Dedifferentiated amniotic fluid mesenchymal stem cell (primary cell): ENCODE measurements around the gene KPNB1.
"Not testable (repeated sequence)": the region's sequence is repeated elsewhere in the genome, so short reads cannot be mapped to it uniquely, and the experiment has no call there.

Source experiments
- DNase-seq: peaks from one replicate; pipeline ENCODE4 v3.0.0-alpha.2; 2016; ENCODE audit errors: extremely low spot score

The KPNB1 gene

GRCh38 chr17:47676510-47677165 lies 26.9 kb downstream of the KPNB1 start:
- no peak for DNase-seq

- no peak for DNase-seq
These were observed 28.5 kb downstream of the KPNB1 start for GRCh38 chr17:47678196-47678595.

GRCh38 chr17:47682138-47682537 lies 32.4 kb downstream of the KPNB1 start:
- no peak for DNase-seq

GRCh38 chr17:47682727-47683126 lies 33.0 kb downstream of the KPNB1 start:
- not testable (repeated sequence) for DNase-seq

DNA sequence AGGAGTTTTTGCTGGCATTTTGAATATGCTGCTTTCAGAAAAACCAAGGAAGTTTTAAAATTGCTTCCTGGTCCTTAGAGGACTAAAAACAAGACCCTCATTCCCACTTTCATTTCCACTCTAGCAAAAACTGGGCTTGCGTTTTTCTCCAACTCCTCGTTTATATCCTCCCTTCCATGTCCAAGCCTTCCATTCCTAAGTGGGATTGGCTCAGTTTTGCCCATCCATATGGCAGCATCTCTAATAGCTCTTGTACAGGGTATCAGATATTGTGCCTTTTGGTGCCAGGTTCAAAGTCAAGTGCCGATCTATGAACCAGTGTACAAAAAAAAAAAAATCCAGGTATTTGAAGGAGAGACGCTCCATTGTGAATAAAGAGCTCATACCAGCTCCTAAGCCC lies 34.3 kb downstream of the KPNB1 start:
- no peak for DNase-seq

GRCh38 chr17:47684535-47685193 lies 34.9 kb downstream of the KPNB1 start:
- no peak for DNase-seq

- no peak for DNase-seq
These were observed 36.0 kb downstream of the KPNB1 start for GRCh38 chr17:47685556-47686275.

DNA sequence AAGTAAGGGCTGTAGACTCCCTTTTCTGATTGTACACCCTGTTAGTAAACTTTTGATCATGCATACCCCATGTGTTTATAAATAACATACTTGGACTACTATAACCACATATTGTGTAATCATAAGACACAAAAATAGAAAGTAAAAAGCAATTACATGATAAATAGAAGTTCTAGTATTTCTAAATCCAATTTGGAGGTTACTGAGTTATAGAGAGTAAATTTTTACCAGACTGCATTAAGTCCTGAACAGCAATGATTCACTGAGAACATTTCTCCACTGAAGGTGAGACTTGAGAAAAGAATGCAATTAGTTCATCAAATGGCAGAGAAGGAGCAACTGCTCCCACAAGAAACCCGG lies 36.5 kb downstream of the KPNB1 start:
- DNase-seq: no peak

DNA sequence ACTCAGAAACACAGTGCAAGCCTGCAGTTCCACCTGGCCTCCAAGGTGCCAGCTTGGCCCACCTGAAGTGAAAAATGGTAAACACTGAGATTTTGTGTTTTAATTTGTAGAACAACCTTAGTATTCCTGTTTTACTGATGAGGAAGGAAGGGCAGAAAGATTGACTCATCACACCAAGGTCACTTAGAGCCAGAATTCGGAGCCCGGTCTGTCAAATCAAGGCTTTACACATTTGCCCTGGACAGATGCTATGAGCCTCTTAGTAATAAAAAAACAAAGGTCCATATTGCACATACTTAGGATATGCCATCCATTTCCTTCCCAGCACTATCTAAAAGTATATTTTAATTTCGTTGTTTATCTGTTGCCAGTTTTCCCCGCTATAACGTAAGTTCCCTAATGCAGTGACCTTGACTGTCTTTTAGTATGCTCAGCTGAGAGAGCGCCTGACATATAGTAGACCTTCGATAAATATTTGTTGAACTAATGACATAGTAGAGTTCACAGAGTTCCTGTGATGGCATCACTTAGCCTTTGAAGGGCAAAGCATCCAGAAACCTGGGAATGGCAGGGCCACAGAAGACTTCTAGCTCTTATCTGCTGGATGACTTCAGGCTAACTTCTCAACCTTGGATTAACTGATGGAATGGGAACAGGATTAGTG lies 37.1 kb downstream of the KPNB1 start:
- DNase-seq: no peak

GRCh38 chr17:47687328-47687690 lies 37.6 kb downstream of the KPNB1 start:
- no peak for DNase-seq

DNA sequence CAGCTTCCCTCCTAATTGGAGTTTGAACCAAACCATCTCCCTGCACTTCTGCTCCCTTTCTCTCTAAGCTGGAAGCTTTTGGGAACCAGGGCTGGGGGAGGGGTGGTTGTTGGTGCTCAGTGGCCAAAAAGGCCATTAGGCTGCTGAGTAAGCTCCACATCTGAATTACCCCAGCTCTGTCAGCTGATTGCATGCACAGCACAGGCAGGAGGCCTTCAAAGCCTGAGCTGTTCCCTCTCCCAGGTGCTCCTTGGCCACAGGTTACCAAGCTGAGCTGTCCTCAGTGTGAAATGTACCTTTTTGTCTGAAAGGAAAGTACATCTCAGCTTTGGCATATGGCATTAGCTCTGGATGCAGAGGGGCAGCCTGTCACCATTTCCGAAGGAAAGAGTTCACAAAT lies 38.0 kb downstream of the KPNB1 start:
- no peak for DNase-seq

DNA sequence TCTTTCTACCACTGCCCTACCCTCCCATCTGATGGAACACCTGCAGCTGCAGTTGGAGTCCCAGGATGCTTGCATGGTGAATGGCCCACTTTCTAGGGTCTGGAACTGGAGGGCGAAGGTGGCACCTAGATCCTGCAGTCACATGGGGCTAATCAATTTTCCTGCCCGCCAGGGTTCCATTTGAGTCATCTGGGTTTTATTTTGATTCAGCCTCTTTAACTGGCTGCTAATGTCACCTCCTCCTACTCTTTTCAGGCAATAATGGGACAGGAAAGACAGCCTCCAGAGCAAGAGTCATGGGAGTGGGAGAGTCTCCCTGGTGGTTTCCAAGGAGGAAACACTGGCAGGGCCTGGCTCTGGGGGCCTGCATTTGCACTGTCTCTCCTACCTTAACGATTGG lies 40.4 kb downstream of the KPNB1 start:
- DNase-seq: no peak

DNA sequence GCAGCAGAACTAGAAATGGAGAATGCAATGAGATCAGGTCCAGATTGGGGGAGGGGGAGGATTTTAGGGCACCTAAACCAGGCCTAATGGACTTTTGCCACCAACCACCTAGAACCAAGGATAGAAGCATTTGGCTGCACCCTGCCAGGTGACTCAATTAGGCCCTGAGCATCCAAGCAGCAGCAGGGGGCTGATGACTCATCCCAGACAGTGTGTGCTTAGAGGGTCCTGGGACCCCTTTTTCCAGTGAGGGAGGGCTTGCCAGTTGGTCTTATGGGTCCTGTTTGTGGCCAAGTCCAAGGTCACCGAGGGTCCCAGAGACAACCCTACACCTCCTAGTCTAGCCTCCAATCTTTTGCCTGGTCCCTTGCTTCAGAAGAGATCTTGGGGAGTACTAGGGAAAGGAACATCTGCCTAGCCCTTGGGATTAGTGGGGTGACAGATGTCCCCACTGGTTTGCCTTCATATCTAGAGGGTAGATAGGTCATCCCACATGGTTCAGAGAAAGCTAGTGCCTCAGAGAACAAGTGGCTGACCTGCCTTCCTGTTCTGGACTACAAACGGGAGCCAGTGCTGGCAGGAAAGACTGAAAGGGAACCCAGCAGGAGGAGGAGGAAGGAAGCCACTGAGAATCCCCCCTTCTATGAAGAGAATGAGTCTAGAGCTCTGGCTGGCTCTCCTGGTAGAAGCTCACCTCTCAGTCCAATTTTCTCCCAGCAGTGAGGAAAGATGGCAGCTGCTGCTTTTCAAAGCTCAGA lies 42.6 kb downstream of the KPNB1 start:
- no peak for DNase-seq

DNA sequence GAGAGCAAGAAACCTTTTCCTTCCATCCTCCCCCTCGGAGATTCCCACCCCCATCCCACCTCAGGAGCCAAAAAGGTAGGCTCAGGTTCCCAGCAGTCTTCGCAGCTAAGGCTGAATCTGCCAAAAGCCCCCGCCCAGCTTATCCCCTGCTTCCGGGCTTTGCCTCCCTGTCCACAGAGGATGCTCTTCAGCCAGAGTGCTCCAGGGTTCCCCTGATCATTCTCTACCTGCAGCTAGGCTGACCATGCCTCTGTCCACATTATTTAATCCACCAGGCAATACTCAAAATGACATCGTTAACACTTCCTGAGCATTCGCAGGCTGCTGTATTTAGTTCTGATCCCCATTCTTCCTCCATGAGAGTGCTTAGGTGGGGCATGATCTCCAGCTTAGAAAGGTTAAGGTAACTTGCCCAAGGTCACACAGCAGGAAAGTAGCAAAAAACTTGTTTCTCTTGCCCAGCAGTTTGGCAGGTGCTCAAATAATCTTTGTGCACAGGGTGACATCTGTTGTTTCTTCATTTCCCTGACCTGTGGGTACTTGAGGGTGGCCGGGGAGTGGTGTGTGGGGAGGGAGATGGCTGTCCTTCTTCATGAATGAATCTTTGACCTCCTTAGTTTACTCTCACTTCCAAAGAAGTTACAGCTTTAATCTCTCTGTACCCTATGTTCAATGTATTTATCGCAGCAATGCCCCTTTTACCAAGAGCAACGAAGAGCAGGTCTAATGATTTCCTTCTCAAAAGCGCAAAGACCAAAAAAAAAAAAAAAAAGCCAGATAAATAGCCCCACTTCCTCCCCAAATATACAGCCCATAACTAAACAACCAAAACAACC lies 43.4 kb downstream of the KPNB1 start:
- DNase-seq: no peak

- DNase-seq: no peak
These were observed 44.2 kb downstream of the KPNB1 start, which contains the start of gene TBKBP1 for GRCh38 chr17:47693731-47694580. Gene TBKBP1 (plus strand): TSS chr17:47694161. CDS start chr17:47696113, 1,952 bp downstream.

- DNase-seq: peak; percentile 32
These were observed 45.1 kb downstream of the KPNB1 start for GRCh38 chr17:47694581-47695428.

DNA sequence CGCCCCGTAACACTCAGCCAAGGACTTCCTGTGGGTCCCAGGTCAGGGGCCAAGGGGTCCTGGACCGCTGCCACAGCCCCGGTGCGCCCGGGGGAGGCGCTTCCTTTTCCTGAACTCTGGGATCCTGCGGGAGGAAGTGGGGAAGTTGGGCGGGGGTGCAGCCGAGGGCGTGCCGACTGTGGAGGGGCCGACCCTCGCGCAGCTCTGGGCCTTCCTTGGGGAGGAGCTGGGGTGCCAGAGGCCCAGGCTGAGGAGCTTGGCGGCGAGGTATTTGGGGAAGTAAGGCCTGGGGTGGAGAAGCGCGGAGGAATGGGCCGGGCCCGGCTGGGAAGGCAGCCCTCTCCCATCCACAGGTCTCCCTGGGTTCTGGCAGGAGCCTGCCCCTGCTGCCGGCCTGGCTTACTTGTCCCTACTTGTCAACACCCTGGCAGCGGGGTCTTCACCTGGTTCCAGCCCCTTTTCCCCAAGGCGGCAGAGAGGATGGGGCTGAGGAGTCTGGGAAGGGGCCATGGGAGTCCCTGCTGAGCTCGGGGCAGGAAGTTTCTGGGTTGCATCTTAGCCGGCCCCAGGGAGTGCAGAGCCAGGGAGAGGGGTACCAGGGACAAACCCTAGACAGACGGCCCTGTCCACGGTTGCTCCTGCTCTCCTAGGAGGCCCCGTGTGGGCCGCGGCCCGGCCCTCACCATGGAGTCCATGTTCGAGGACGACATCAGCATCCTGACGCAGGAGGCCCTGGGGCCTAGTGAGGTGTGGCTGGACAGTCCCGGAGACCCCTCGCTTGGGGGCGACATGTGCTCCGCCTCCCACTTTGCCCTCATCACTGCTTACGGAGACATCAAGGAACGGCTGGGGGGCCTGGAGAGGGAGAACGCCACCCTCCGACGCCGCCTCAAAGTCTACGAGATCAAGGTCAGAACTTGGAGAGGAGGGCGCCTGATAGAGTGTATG lies 46.0 kb downstream of the KPNB1 start:
- DNase-seq: no peak
